PFSK-1 (cell line): ENCODE measurements around the gene TNP2.

Experiments
- SIN3A ChIP-seq: IDR thresholded peaks from 2 replicates; pipeline ENCODE4 v1.6.1; 2012; ENCODE audit warnings: mild to moderate bottlenecking, low read length, moderate library complexity, borderline replicate concordance; ENCODE audit not compliant: insufficient read depth
- TAF1 ChIP-seq: IDR thresholded peaks from 2 replicates; pipeline ENCODE4 v1.6.1; 2012; ENCODE audit warnings: low read length, control low read depth, borderline replicate concordance; ENCODE audit not compliant: insufficient read depth

- no peak for TF ChIP-seq SIN3A
- no peak for TF ChIP-seq TAF1
Observed at GRCh38 chr16:11238272-11239202, 30.6 kb downstream of the TNP2 start.
